HG03558 (cell line): ENCODE measurements around the gene SSH3.
"Not testable (repeated sequence)": the region's sequence is repeated elsewhere in the genome, so short reads cannot be mapped to it uniquely, and the experiment has no call there.

Experiments
- ATAC-seq: cut with Tn5 transposase; IDR thresholded peaks from one replicate; pipeline ENCODE4 v1.9.1; 2021; ENCODE audit warnings: moderate number of reproducible peaks; ENCODE audit not compliant: unreplicated experiment; ENCODE audit errors: extremely low read depth

SSH3 gene

DNA sequence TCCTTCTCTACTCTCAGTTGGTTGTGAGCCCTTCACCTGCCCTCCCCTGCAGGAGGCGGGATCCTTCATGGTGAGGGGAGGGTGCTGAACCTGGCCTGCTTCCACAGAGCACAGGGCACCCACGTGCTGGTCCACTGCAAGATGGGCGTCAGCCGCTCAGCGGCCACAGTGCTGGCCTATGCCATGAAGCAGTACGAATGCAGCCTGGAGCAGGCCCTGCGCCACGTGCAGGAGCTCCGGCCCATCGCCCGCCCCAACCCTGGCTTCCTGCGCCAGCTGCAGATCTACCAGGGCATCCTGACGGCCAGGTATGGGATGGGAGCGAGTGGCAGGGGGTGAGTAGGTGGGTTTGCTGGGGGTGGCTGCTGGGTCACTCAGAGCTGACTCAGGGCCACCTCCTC is 6.3 kb downstream of the SSH3 start:
- ATAC-seq: no peak

DNA sequence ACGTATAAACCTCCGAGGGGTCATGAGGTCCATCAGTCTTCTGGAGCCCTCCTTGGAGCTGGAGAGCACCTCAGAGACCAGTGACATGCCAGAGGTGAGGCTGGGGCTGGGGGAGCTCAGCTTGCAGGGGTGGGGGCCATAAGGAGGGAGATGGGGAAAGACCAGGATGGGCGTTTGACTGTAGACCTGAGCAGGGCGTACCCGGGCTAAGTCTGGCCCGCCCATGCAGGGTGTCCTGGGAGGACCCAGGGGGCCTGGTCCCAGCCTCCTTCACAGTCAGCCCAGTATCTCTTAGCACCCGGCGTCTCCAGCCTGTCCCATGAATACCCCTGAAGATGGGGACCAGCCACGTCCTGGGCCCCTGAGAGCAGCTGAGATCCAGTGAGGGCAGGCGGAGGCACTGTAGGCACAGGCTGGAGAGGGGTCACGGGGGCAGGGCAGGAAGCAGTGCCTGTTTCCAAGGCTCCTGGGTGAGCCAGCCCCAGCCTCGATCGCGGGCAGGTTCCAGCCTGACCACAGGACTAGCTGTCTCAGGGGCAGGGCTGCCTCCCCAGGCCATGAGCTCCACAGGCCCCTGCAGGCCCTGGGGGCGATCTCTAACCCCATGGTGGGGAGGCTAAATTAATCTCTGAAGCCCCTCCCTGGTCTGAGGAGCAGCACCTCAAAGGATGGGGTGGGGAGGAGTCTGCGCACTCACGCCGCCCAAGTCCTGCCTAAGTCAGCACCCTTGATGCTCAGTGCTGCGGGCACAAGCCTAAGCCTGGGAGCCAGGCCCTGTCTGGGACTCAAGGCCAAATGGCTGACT is 7.1 kb downstream of the SSH3 start:
- no peak for ATAC-seq

DNA sequence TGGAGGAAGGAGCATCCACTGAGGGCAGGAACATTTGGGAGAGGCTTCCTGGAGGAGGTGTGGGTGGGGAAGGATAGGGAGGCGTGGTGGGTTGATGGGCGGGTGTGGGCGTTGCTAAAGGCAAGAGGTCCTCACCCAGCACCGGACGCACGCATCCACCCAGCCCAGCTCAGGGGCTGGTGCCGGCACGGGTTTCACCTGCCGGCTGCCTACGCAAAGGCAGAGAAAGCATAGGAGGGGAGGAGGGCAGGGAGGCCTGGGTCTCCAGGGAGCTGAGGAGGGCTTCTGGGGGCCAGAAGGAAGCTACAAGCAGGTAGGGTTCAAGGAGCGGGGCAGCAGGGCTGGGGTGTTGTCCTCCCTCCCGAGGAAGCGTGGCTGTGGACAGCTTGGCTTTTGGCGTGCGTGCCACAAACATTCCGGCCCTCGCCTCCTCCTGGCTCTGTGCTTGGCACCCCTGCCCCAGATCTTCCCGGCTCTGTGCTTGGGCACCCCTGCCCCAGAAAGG is 7.8 kb downstream of the SSH3 start:
- no peak for ATAC-seq

DNA sequence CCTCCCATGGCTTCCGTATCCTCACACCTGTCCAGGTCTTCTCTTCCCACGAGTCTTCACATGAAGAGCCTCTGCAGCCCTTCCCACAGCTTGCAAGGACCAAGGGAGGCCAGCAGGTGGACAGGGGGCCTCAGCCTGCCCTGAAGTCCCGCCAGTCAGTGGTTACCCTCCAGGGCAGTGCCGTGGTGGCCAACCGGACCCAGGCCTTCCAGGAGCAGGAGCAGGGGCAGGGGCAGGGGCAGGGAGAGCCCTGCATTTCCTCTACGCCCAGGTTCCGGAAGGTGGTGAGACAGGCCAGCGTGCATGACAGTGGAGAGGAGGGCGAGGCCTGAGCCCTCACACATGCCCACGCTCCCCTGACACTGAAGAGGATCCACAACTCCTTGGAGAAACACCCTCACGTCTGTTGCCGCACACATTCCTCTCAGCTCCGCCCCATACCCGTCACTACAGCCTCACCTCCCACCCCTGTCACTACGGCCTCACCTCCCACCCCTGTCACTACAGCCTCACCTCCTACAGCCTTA is 8.3 kb downstream of the SSH3 start:
- no peak for ATAC-seq

DNA sequence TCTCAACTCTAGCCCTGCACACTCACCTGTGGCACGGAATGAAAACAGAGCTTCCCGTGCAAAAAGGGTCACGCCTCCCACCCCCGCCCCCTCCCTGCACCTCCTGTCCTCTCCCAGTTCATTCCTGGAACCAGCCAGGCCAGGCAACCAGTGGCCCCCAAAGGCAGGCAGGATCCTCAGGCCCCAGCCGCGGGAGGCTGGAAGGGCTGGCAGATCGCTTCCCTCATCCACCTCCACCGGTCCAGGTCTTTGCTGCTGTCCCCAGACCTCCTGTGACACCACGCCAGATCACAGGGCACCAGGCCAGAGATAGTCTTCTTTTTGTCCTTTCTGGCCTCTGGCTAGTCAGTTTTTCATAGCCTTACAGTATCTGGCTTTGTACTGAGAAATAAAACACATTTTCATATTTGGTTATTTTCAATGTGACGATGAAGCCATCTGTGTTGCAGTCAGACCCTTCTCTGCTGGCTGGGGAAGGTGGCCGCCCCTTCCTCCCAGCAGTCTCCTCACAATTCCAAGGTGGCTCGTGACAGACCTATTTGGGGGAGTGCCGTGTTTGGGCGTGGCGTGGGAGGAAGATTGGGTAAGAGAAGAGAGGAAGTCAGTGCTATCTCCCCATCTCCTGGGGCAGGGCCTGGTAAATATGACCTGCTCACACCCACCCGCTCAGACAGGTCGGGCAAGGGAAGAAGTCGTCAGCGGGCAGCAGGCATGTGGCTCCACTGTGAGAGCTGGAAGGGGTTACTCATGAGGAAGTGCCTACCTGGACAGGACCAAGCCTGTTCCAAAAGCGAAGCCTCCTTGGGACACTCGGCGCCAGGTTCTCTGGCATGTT is 9.1 kb downstream of the SSH3 start:
- no peak for ATAC-seq

DNA sequence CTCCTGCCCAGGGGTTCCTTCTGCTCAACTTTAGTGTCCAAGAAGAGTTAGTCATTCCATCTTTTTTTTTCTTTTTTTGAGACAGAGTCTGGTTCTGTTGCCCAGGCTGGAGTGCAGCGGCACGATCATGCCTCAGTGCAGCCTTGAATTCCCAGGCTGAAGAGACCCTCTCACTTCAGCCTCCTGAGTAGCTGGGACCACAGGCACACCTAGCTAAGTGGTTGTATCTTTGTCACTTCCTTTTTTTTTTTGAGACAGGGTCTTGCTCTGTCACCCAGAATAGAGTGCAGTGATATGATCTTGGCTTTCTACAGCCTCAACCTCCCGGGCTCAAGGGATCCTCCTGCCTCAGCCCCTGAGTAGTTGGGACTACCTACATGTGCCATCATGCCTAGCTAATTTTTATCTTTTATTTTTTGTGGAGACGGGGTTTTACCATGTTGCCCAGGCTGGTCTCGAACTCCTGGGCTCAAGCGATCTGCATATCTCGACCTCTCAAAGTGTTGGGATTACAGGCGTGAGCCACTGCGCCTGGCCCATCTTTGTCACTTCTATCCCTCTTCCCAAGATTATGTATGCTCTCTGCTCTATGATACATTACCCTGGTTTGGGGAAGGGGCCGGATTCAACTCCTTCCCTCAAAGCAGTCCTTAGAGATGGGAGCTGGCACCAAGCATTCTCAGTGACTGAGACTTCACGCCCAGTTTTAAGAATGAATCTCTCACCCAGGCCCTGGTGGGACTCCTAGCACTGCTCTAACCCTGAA is 10.0 kb downstream of the SSH3 start:
- no peak for ATAC-seq

DNA sequence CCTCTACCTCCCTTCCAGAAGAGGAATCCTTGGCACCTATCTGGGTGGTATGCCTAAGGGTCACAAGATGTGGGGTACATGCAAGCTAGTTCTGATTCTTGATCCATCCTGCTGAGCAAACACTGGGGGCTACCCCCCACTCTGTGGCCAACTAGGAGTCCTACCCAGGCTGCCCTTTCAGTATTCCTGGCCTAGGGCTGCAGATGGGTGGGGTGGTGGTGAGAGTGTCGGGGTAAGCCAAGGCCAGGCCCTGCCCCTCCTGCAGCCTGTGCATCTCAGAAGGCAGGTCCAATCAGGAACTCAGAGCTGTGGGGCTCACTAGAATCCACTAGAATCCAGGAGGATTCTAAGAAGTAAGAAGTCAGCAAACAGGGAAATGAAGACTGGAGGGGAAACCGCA is 10.9 kb downstream of the SSH3 start:
- ATAC-seq: no peak

DNA sequence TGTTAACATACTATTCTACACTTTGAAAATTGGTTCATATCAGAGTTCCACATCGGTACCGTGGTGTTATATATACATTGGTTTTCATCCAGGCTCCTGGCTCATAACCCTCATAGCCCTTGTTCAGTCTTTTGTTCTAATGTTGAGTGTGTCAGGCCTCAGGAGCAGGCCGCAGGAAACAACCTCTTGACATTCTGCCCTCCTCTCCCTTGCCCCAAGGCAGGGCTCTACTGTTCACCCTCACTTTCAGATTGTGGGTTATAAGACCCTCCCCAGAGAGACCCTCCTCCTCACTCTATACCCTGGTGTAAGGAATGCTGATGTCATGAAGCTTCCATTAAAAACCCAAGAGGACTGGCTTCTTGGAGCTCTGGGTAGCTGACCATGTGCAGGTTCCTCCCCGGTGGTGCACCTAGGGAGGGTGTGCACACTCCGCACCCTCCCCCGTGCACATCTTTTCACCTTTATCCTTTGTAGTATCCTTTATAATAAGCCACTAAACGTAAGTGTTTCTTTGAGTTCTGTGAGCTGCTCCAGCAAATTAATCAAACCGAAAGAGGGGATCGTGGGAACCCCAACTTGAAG is 12.1 kb downstream of the SSH3 start:
- no peak for ATAC-seq

DNA sequence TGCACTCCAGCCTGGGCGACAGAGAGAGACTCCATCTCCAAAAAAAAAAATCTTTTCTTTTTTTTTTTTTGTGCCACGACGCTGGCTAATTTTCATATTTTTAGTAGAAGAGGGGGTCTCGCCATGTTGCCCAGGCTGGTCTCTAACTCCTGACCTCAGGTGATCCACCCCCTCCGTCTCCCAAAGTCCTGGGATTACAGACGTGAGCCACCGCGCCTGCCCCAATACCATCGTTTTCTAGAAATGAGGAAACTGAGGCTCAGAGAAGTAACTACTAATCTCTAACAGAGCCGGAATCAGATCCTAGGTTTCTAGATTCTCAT is 13.5 kb downstream of the SSH3 start:
- ATAC-seq: no peak

DNA sequence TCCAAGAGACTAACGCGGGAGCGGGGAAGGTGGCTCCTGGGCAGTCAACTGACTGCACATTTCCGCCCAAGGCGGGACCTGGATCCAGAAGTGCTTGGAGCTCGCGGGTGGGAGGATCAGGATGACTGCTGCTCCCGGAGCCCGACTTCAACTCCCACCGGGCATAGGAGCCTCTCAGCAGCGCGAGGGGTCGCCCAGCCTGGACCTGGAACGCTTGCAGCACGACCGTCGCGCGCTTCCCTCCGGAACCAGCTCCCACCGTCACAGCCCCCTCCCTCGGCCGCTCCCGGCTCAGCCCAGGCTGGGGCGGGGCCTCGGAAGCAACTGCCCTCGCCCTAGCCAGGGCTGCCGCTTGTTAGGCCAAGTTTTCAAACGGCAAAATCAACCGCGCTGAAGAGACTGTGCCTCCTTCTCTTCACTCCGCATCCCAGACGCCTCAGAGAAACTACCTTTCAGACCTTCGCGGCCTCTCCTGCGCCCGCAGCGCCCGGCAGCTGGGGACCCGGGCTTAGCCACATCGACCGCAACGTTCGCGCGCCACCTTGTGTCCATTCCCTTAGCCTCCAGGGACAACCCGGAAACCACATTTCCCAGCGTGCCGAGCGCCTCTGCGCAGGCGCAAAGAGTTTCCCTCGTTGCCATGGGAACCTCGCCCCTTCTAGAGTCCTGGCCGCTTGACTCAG is 14.0 kb downstream of the SSH3 start:
- peak; percentile 62 for ATAC-seq

DNA sequence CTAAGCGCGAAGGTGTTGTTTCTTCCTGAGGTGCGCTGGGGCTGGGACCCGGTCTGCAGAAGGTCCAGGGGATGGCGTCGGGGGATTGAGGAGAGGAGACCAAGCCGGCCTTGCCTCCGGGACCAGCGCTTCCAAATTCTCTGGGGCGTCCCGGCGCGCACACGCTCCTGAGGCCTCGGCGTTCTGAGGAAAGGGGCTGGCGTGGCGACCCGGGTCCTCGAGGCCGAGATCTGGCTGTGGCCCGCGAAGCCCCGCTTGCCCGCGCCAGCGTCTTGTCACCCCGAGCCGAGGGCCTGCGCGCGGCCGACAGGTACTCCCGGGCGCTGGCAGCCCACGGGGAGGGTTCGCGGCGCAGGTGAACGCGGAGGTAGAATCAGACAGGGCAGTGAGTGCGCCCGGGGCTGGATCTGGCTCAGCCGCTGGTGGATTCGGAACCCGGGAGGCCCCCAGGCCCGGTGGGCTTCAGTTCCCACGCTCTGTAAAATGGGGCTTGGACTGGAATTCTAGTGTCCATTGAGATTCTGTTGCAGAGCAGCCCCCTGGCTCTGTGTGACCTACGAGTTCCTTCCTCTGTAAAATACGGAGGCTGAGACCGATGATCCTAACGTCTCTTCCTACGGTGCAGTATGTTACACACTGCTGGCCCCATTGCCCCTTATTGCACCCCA is 14.7 kb downstream of the SSH3 start:
- ATAC-seq: no peak

DNA sequence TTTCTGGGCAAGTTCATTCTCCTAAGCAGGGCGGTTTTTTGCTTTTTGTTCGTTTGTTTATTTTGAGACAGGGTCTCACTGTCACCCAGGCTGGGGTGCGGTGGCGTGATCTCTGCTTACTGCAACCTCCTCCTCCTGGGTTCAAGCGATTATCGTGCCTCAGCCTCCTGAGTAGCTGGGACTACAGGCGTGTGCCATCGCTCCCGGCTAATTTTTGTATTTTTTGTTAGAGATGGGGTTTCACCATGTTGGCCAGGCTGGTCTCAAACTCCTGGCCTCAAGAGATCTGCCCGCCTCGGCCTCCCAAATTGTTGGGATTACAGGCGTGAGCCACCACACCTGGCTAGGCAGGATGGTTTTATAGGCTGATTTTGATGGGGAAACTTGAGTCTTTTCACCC is 15.5 kb downstream of the SSH3 start:
- ATAC-seq: not testable (repeated sequence)

DNA sequence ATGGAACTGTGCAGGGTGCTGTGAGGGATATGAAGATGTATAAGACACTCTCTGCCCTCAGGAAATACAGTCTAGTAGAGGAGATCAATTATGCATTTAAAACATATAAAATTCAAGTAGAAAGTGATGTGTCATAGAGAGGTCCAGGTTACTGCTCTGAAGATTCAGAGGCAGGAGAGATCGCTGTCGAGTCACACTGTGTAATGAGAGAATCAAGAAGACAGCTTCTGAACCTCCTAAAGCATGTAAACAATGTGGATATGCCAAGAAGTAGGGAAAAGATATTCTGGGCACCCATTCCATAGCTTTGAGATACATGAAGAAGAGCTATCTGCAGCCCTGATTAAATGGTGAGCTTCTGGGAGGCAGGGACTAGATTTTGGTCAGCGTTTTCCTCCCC is 16.7 kb downstream of the SSH3 start:
- no peak for ATAC-seq

DNA sequence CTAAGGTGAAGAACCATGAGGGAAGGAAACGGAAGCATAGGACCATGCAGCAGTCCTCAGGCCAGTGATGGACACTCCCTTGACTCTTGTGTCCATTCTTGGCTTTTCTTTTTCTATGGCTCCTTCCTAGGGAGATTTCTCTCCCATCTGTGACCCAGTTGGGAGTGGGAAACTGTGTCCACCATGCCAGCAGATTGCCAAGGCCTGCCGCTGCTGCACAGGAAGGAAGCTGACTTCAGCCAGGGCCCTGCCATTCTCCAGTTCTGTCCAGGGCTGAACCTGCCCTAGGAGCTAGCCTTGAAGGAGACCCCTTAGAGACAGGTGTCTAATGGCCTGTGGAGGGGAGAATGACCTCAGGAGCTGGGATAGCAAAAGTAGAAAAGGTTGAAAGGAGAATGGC is 17.4 kb downstream of the SSH3 start:
- no peak for ATAC-seq

DNA sequence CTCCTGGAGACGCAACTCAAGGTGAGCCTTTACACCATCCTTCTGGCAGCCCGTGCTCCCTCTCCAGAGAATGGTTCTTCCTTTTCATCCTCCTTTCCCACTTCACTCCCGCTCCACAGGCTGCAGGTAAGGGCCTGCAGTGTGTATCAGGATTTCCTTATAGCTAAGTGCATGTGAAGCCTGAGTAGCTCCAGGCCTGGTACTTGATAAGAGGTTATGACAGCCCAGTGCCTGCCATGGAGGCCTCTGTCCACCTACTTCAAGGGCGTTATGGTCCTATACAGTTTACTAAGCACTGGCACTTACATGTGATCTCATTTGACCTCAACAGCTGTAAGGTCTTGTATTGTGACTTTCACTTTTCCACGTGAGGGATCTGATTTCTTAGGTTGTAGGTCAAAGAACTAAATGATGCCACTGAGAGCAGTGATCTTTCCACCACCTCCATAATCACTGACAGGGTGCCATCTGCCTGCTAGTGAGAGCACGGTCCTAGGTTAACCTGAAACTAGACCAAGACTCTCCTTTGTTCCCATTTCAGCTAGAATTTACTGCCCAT is 18.1 kb downstream of the SSH3 start:
- no peak for ATAC-seq

DNA sequence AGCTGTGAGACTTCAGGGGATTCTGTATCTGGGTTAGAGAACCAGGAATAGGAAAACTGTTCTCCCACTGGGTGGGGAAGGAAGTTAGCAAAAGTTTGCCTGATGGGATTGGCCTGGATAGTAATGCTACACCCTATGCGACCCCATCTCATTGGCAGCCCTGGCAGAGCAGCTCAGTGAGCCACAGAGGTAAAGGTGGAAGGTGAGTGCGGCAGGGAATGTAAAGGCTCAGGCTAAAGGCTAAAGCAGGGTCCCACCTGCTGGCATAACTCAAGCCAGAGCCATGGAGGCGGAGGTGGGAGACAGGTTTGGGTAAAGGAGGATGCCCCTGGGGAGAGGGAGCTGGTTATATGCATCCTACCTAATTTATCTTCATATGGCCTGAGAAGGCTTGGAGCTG is 18.7 kb downstream of the SSH3 start:
- ATAC-seq: no peak

DNA sequence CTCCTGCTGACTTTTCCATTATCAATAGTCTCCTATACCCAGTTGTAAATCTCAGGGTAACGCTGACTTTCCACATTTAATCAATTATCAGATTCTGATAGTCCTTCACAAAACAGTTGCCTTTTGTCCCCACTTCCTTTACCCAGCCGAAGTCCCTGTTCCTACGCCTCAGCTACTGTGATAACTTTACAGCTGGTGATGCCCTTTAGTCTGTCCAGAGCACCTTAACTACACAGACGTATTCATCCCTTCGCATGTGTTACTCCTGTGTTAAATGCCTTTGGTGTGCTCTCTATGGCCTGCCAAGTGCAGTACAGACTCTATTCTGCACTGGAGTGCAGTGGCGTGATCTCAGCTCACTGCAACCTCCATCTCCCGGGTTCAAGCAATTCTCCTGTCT is 20.2 kb downstream of the SSH3 start:
- no peak for ATAC-seq

DNA sequence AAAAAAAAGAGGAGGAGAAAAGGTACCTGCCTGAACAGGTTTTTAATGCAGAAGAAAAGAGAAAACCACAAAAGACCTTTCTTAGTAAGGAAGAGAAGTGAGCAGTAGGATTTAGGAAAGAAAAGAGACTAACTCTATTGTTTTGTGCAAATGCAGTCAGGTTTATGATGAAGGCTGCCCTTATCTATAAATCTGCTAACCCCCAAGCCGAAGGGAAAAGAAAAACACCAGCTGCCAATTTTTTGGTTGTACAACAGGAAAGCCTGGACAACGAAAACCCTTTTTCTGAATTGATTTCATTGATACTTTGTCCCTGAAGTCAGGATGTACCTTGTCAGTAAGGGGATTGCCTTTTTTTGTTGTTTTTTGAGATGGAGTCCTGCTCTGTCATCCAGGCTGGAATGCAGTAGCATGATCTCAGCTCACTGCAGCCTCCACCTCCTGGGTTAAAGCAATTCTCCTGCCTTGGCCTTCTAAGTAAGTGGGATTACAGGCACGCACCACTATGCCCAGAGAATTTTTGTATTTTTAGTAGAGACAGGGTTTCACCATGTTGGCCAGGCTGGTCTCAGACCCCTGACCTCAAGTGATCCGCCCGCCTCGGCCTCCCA is 28.9 kb downstream of the SSH3 start:
- no peak for ATAC-seq

DNA sequence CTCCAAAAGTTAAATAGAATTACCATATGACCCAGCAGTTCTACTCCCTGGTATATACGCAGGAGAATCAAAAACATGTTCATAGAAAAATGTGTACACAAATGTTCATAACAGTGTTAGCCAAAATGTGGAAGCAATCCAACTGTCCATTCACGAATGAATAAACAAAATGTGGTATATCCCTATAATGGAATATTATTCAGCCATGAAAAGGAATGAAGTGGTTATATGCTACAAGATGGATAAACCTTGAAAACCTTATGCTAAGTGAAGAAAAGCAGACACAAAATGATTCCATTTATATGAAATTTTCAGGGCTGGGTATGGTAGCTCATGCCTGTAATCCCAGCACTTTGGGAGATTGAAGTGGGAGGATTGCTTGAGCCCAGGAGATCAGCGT is 33.9 kb downstream of the SSH3 start:
- ATAC-seq: no peak
